ENCODE data around the gene FLNB.

- TF ChIP-seq ARNTL (CRISPR knock-in tag; IDR thresholded peaks at IDR 0.05; ENCODE audit: borderline replicate concordance, low read depth) (no peak), ZFP3 (CRISPR knock-in tag; IDR thresholded peaks at IDR 0.05) (no peak), TOX (CRISPR knock-in tag; IDR thresholded peaks at IDR 0.05; ENCODE audit: borderline replicate concordance) (no peak), BACH2 (CRISPR knock-in tag; IDR thresholded peaks at IDR 0.05; ENCODE audit: borderline replicate concordance) (no peak), ESRRG (CRISPR knock-in tag; IDR thresholded peaks at IDR 0.05) (no peak), ZNF565 (CRISPR knock-in tag; conservative IDR thresholded peaks at IDR 0.05; ENCODE audit: low read depth) (no peak), TCF4 (CRISPR knock-in tag; IDR thresholded peaks at IDR 0.05; ENCODE audit: borderline replicate concordance) (no peak), TSHZ2 (CRISPR knock-in tag; IDR thresholded peaks at IDR 0.05) (no peak), SNAI2 (CRISPR knock-in tag; IDR thresholded peaks at IDR 0.05) (no peak), ZFP30 (CRISPR knock-in tag; IDR thresholded peaks at IDR 0.05) (no peak)
- TF ChIP-seq, protein P1, sequence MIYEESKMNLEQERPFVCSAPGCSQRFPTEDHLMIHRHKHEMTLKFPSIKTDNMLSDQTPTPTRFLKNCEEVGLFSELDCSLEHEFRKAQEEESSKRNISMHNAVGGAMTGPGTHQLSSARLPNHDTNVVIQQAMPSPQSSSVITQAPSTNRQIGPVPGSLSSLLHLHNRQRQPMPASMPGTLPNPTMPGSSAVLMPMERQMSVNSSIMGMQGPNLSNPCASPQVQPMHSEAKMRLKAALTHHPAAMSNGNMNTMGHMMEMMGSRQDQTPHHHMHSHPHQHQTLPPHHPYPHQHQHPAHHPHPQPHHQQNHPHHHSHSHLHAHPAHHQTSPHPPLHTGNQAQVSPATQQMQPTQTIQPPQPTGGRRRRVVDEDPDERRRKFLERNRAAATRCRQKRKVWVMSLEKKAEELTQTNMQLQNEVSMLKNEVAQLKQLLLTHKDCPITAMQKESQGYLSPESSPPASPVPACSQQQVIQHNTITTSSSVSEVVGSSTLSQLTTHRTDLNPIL (CRISPR knock-in tag; IDR thresholded peaks at IDR 0.05; ENCODE audit: low read depth): no peak
- TF ChIP-seq, protein P2, sequence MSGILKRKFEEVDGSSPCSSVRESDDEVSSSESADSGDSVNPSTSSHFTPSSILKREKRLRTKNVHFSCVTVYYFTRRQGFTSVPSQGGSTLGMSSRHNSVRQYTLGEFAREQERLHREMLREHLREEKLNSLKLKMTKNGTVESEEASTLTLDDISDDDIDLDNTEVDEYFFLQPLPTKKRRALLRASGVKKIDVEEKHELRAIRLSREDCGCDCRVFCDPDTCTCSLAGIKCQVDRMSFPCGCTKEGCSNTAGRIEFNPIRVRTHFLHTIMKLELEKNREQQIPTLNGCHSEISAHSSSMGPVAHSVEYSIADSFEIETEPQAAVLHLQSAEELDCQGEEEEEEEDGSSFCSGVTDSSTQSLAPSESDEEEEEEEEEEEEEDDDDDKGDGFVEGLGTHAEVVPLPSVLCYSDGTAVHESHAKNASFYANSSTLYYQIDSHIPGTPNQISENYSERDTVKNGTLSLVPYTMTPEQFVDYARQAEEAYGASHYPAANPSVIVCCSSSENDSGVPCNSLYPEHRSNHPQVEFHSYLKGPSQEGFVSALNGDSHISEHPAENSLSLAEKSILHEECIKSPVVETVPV (CRISPR knock-in tag; IDR thresholded peaks at IDR 0.05): no peak
- TF ChIP-seq, protein P3, sequence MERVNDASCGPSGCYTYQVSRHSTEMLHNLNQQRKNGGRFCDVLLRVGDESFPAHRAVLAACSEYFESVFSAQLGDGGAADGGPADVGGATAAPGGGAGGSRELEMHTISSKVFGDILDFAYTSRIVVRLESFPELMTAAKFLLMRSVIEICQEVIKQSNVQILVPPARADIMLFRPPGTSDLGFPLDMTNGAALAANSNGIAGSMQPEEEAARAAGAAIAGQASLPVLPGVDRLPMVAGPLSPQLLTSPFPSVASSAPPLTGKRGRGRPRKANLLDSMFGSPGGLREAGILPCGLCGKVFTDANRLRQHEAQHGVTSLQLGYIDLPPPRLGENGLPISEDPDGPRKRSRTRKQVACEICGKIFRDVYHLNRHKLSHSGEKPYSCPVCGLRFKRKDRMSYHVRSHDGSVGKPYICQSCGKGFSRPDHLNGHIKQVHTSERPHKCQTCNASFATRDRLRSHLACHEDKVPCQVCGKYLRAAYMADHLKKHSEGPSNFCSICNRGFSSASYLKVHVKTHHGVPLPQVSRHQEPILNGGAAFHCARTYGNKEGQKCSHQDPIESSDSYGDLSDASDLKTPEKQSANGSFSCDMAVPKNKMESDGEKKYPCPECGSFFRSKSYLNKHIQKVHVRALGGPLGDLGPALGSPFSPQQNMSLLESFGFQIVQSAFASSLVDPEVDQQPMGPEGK (CRISPR knock-in tag; IDR thresholded peaks at IDR 0.05; ENCODE audit: borderline replicate concordance): no peak
Measured at GRCh38 chr3:58098531-58098930, 90.3 kb downstream of the FLNB start.

Measured in SK-N-SH treated with all-trans-retinoic acid at 6 μM for 48 hours (cell line).